DOHH2 (cell line): Measurements from ENCODE around the gene DMRT1.

Experiments
- CTCF ChIP-seq: fragments of 200-600 bp; sonication (generic); IDR thresholded peaks from one replicate; pipeline ENCODE4 v1.5.1; 2014; ENCODE audit warnings: antibody characterized with exemption, mild to moderate bottlenecking, low read depth, low read length; ENCODE audit not compliant: poor library complexity, severe bottlenecking
- EZH2phosphoT487 ChIP-seq: fragments of 200-600 bp; sonication (generic); IDR thresholded peaks from 2 replicates; pipeline ENCODE4 v1.6.1; 2017; ENCODE audit warnings: borderline replicate concordance, mild to moderate bottlenecking, antibody characterized with exemption, low read length, moderate library complexity, mixed read lengths

DNA sequence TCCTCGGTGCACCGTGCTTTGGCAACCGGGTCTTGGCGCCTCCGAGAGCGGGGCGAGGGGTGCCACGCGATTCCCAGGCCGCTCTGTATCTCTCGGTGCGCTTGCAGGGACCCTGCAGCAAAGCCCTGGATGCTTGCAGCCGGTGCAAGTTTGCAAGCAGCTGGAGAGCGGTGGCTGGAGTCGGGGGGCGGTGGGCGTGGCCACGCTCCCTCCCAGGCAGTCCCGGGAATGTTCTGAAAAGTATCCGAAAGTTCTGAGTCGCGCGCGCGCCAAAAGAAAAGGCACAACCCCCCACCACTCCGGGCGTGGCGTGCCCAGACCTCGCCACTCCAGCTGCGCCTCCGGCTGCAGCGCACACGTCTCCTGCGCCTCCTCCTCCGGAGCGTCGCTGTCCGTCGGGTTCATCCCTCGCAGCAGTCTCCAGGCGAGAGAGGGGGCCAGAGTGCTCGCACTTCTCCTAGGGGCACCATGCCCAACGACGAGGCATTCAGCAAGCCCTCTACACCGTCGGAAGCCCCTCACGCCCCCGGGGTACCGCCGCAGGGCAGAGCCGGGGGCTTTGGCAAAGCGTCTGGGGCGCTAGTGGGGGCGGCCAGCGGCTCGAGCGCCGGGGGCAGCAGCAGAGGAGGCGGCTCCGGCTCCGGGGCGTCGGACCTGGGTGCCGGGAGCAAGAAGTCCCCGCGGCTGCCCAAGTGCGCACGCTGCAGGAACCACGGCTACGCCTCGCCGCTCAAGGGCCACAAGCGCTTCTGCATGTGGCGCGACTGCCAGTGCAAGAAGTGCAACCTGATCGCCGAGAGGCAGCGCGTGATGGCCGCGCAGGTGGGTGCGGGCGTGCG, at the start of gene DMRT1:
- no peak for TF ChIP-seq CTCF
- no peak for TF ChIP-seq EZH2phosphoT487
